HG03558 (cell line): ENCODE data around the gene MCF2L.

Experiments used
- ATAC-seq: cut with Tn5 transposase; IDR thresholded peaks from one replicate; pipeline ENCODE4 v1.9.1; 2021; ENCODE audit warnings: moderate number of reproducible peaks; ENCODE audit not compliant: unreplicated experiment; ENCODE audit errors: extremely low read depth

MCF2L gene

GRCh38 chr13:112977091-112977490, 8.1 kb downstream of the MCF2L start:
- no peak for ATAC-seq

GRCh38 chr13:112977525-112977924, 8.5 kb downstream of the MCF2L start:
- no peak for ATAC-seq

- ATAC-seq, result no peak
Measured at GRCh38 chr13:112978561-112979405, 9.8 kb downstream of the MCF2L start.

GRCh38 chr13:112979406-112979902, 10.4 kb downstream of the MCF2L start:
- no peak for ATAC-seq

GRCh38 chr13:112980434-112980833, 11.4 kb downstream of the MCF2L start:
- ATAC-seq, result no peak

GRCh38 chr13:112981451-112981850, 12.4 kb downstream of the MCF2L start:
- ATAC-seq, result no peak

- no peak for ATAC-seq
Measured at GRCh38 chr13:112982281-112983041, 13.4 kb downstream of the MCF2L start.

GRCh38 chr13:112983042-112983305, 14.0 kb downstream of the MCF2L start:
- no peak for ATAC-seq

GRCh38 chr13:112983428-112984196, 14.6 kb downstream of the MCF2L start:
- no peak for ATAC-seq

- ATAC-seq, result no peak
Measured at GRCh38 chr13:112984501-112984900, 15.5 kb downstream of the MCF2L start.

GRCh38 chr13:112984954-112985802, 16.2 kb downstream of the MCF2L start:
- no peak for ATAC-seq

GRCh38 chr13:112985803-112986408, 16.9 kb downstream of the MCF2L start:
- ATAC-seq, result no peak

GRCh38 chr13:112986470-112986869, 17.5 kb downstream of the MCF2L start:
- ATAC-seq, result no peak

- ATAC-seq, result no peak
Measured at GRCh38 chr13:112986946-112987681, 18.1 kb downstream of the MCF2L start.

- ATAC-seq, result no peak
Measured at GRCh38 chr13:112987682-112988024, 18.6 kb downstream of the MCF2L start.

GRCh38 chr13:112990783-112991182, 21.8 kb downstream of the MCF2L start:
- no peak for ATAC-seq

GRCh38 chr13:112991609-112992008, 22.6 kb downstream of the MCF2L start:
- ATAC-seq, result no peak

- ATAC-seq, result no peak
Measured at GRCh38 chr13:112992931-112993680, 24.1 kb downstream of the MCF2L start.
